GM12878 (cell line): ENCODE measurements around the gene RNF41. TPM values are rescaled to one million over a fixed set of nuclear protein-coding genes. Genes with fewer than 3 reads are reported as not detected.

ENCODE experiments used
- ATAC-seq: fragments of 200-7000 bp; cut with Tn5 transposase; 3 replicates; pipeline ENCODE4 v1.9.1; 2020; ENCODE audit warnings: mild to moderate bottlenecking, moderate library complexity
- BruUV-seq: library from RNA; stranded (reverse); fragments of 400-500 nt; replicated peaks from 2 replicates; lab custom pipeline; 2021; lab: Mats Ljungman, UMichigan
- CTCF ChIA-PET: fragments of 300-600 bp; sonication (Branson Sonifier 250); formaldehyde crosslinking; extraction: SDS; loops from one replicate; lab custom pipeline; 2021; ENCODE audit warnings: inconsistent platforms; lab: Yijun Ruan, JAX
- POLR2A ChIA-PET: fragments of 350-600 bp; formaldehyde crosslinking; extraction: SDS; loops from one replicate; lab custom pipeline; 2021; ENCODE audit warnings: inconsistent platforms; lab: Charles Lee
- RAD21 ChIA-PET: fragments of 300-600 bp; sonication (Branson Sonifier 250); formaldehyde crosslinking; loops from one replicate; lab custom pipeline; 2023; ENCODE audit warnings: antibody characterized with exemption; ENCODE audit not compliant: unreplicated experiment; lab: Charles Lee
- SMC1A ChIA-PET: fragments of 300-600 bp; sonication (Branson Sonifier 250); formaldehyde crosslinking; loops from one replicate; lab custom pipeline; 2023; ENCODE audit not compliant: unreplicated experiment, uncharacterized antibody; lab: Charles Lee
- DNase-seq: peaks from one replicate; pipeline ENCODE4 v3.0.0-alpha.2; 2011; ENCODE audit warnings: low read depth, low spot score
- FAIRE-seq: peaks from 3 replicates; lab custom pipeline; 2011; peaks lifted over from hg19 to GRCh38; lab: Jason Lieb, UNC
- H2AFZ ChIP-seq: 2 replicates; pipeline ENCODE4 v1.6.0; 2011; ENCODE audit warnings: low read depth, low read length, control low read depth; ENCODE audit not compliant: control insufficient read depth
- H3K27ac ChIP-seq: 2 replicates; pipeline ENCODE4 v1.5.1; 2011; ENCODE audit warnings: control low read depth; ENCODE audit not compliant: control insufficient read depth, insufficient read depth
- H3K27me3 ChIP-seq, 2 experiments: replicated peaks in 1 of 2; 2 replicates each; pipeline versions ENCODE4 v1.6.0 to v1.6.1; 2011; ENCODE audit warnings: low read length in 1 of 2; ENCODE audit not compliant: control insufficient read depth in 2 of 2, insufficient read depth in 2 of 2
- H3K36me3 ChIP-seq, 2 experiments: 2 replicates each; pipeline ENCODE4 v1.5.1; 2011; ENCODE audit warnings: low read length in 1 of 2; ENCODE audit not compliant: control insufficient read depth in 2 of 2, insufficient read depth in 2 of 2
- H3K4me1 ChIP-seq: 2 replicates; pipeline ENCODE4 v1.6.1; 2011; ENCODE audit warnings: mild to moderate bottlenecking, low read length, moderate library complexity, mixed read lengths; ENCODE audit not compliant: control insufficient read depth, insufficient read depth
- H3K4me2 ChIP-seq: 2 replicates; pipeline ENCODE4 v1.6.0; 2011; ENCODE audit warnings: control low read depth; ENCODE audit not compliant: control insufficient read depth, insufficient read depth
- H3K4me3 ChIP-seq: fragments of 200-600 bp; sonication (generic); 2 replicates; pipeline ENCODE4 v1.5.1; 2016
- H3K79me2 ChIP-seq: 2 replicates; pipeline ENCODE4 v1.6.0; 2011; ENCODE audit warnings: low read length; ENCODE audit not compliant: control insufficient read depth, insufficient read depth
- H3K9ac ChIP-seq: 2 replicates; pipeline ENCODE4 v1.8.0; 2011; ENCODE audit warnings: low read length, control low read depth, mixed read lengths; ENCODE audit not compliant: control insufficient read depth, insufficient read depth
- H3K9me3 ChIP-seq: replicated peaks from 3 replicates; pipeline ENCODE4 v1.5.1; 2011; ENCODE audit warnings: mild to moderate bottlenecking, low read length; ENCODE audit not compliant: control insufficient read depth, insufficient read depth
- H4K20me1 ChIP-seq: 2 replicates; pipeline ENCODE4 v1.6.0; 2011; ENCODE audit not compliant: control insufficient read depth, insufficient read depth
- BCL3 ChIP-seq: IDR thresholded peaks from 2 replicates; pipeline ENCODE4 v1.6.1; 2011; ENCODE audit warnings: borderline replicate concordance, low read depth, mild to moderate bottlenecking, moderate library complexity, low read length; ENCODE audit not compliant: insufficient read depth, poor library complexity, severe bottlenecking
- CHD1 ChIP-seq: IDR thresholded peaks from 2 replicates; pipeline ENCODE4 v1.6.1; 2012; ENCODE audit warnings: low read depth, low read length, improper control_type of control experiment
- EP300 ChIP-seq, 2 experiments: fragments of 150-350 bp in 1 of 2; IDR thresholded peaks; 2 replicates each; pipeline ENCODE4 v1.6.1; 2011 to 2012; ENCODE audit warnings: low read depth in 2 of 2, low read length in 2 of 2, borderline replicate concordance in 1 of 2, improper control_type of control experiment in 1 of 2, inconsistent platforms in 1 of 2; ENCODE audit not compliant: control insufficient read depth in 1 of 2
- FOS ChIP-seq: IDR thresholded peaks from 3 replicates; pipeline ENCODE4 v1.6.1; 2011; ENCODE audit warnings: borderline replicate concordance; ENCODE audit not compliant: insufficient read length; ENCODE audit errors: extremely low read depth
- GABPA ChIP-seq: IDR thresholded peaks from 2 replicates; pipeline ENCODE4 v1.6.1; 2014; ENCODE audit warnings: antibody characterized with exemption, low read depth, mild to moderate bottlenecking, inconsistent platforms
- IKZF1 ChIP-seq: fragments of 450-650 bp; conservative IDR thresholded peaks from 2 replicates; pipeline ENCODE4 v1.6.1; 2017; ENCODE audit warnings: antibody characterized with exemption, mild to moderate bottlenecking
- MAX ChIP-seq: IDR thresholded peaks from 2 replicates; pipeline ENCODE4 v1.6.1; 2012; ENCODE audit warnings: low read depth, low read length, improper control_type of control experiment
- NBN ChIP-seq: fragments of 450-650 bp; IDR thresholded peaks from 2 replicates; pipeline ENCODE4 v1.6.1; 2016
- SUPT20H ChIP-seq: IDR thresholded peaks from 2 replicates; pipeline ENCODE4 v1.6.1; 2011; ENCODE audit warnings: low read depth, mild to moderate bottlenecking, low read length, moderate library complexity, borderline replicate concordance; ENCODE audit not compliant: control insufficient read depth
- TCF12 ChIP-seq: IDR thresholded peaks from 2 replicates; pipeline ENCODE4 v1.6.1; 2011; ENCODE audit warnings: low read depth, mild to moderate bottlenecking, low read length
- TCF3 ChIP-seq: IDR thresholded peaks from 2 replicates; pipeline ENCODE4 v1.6.1; 2012; ENCODE audit warnings: low read depth, mild to moderate bottlenecking, low read length, borderline replicate concordance; ENCODE audit not compliant: insufficient read depth
- USF1 ChIP-seq: IDR thresholded peaks from 2 replicates; pipeline ENCODE4 v1.6.1; 2011; ENCODE audit warnings: borderline replicate concordance, low read depth, mild to moderate bottlenecking, moderate library complexity, mixed read lengths, low read length; ENCODE audit not compliant: insufficient read depth; ENCODE audit errors: extremely low read length
- ZBTB4 ChIP-seq: fragments of 450-650 bp; formaldehyde crosslinking; IDR thresholded peaks from 2 replicates; pipeline ENCODE4 v1.4.0; 2022; ENCODE audit warnings: mild to moderate bottlenecking, moderate library complexity
- ZNF207 ChIP-seq: fragments of 450-650 bp; IDR thresholded peaks from 2 replicates; pipeline ENCODE4 v1.6.1; 2014; ENCODE audit warnings: antibody characterized with exemption, mild to moderate bottlenecking, borderline replicate concordance
- ZNF24 ChIP-seq: fragments of 450-650 bp; IDR thresholded peaks from 2 replicates; pipeline ENCODE4 v1.6.1; 2017; ENCODE audit warnings: antibody characterized with exemption, mild to moderate bottlenecking
- WGBS: methylation state at CpG from one replicate; pipeline ENCODE4 v1.1.6; 2016; ENCODE audit warnings: low lambda C conversion rate; ENCODE audit not compliant: insufficient replicate concordance, insufficient coverage; ENCODE audit errors: missing lambda C conversion rate; 5-methylcytosine and 5-hydroxymethylcytosine counted together
- in situ Hi-C: fragments of 300-500 bp; cut with MboI; formaldehyde crosslinking; loops from 9 replicates; pipeline ENCODE4 v1.14.3; 2018; ENCODE audit warnings: mixed read lengths
- intact Hi-C: fragments of 100-400 bp; cut with micrococcal nuclease; formaldehyde crosslinking; loops from one replicate; pipeline ENCODE4 v1.14.2; 2022; ENCODE audit not compliant: unreplicated experiment
- polyA plus RNA-seq, 11 experiments: library from polyadenylated mRNA; depleted of rRNA in 4 of 11; unstranded in 6 of 11; stranded (reverse) in 5 of 11; fragments of >200 nt; fragmentation: Nextera tagmentation in 4 of 11; fragmentation: Illumina TruSeq in 1 of 11; extraction: Ambion mirVana in 4 of 11; extraction: Trizol in 1 of 11; gene quantifications; 1 replicate in 1 of 11; 2 replicates in 10 of 11; pipeline versions ENCODE4 v1.2.1 to v1.2.3, GENCODE V29; 2011 to 2016; ENCODE audit warnings: inconsistent platforms in 2 of 11, missing spikeins in 2 of 11, low read depth in 1 of 11
- total RNA-seq, 4 experiments: library from RNA; depleted of rRNA in 3 of 4; stranded (reverse); fragments of >200 nt in 3 of 4; fragmentation: Illumina TruSeq in 1 of 4; extraction: Trizol in 1 of 4; gene quantifications; 2 replicates each; pipeline versions ENCODE4 v1.2.1 to v1.2.3, GENCODE V29; 2013 to 2021

The RNF41 gene
- total and polyA plus RNA-seq, 10 of the 15 experiments (the other 5 are each of a cell fraction or from before 2014, with no cell fraction given), result 11.1 to 47.8 (median 30.6) TPM

- peaks cover 27% of the 10 kb centered on the region for H3K79me2 ChIP-seq
- in situ Hi-C loops (loop anchor here (5.0 kb wide), 2 partner anchors 58 to 277 kb away; partner anchors contain the start of gene SPRYD4), intact Hi-C loops (loop anchor here (1.0 to 10.0 kb wide), 6 partner anchors 31 to 455 kb away; partner anchors contain the start of gene MYL6)
- RAD21 ChIA-PET, result interaction anchor here (0.6 to 4.6 kb wide), 23 partner anchors 17 to 452 kb away, joined by 3 to 98 read pairs (median 7); partner anchors contain the start of genes ANKRD52, CNPY2, COQ10A and ESYT1
- peak overlapping the region; percentile 99 for H3K4me2 ChIP-seq
- H3K9ac ChIP-seq, result peak overlapping the region; percentile 87
- BruUV-seq, result no TSS peak
- SMC1A ChIA-PET, result interaction anchor here (0.9 to 6.2 kb wide), 15 partner anchors 14 to 1692 kb away, joined by 3 to 68 read pairs (median 5); partner anchors contain the start of genes ESYT1, PA2G4, RNF41 and ZC3H10
- H3K4me3 ChIP-seq, result peak overlapping the region; percentile 77
- FAIRE-seq (no peak), ATAC-seq (peak; percentile 62), DNase-seq (peak; percentile 83)
- CTCF ChIA-PET, result interaction anchor here (0.6 to 8.9 kb wide), 33 partner anchors 12 to 461 kb away, joined by 3 to 129 read pairs (median 4); partner anchors contain the start of genes ANKRD52, CD63, ESYT1 and MYL6
- H3K9me3 ChIP-seq, result no peaks in the 10 kb centered on the region
- peak overlapping the region; percentile 96 for H2AFZ ChIP-seq
- H3K4me1 ChIP-seq, result 0 out of 2 replicates have a peak, but pooled peaks cover 4% of the 10 kb centered on the region
- H3K36me3 ChIP-seq, result no peaks in the 10 kb centered on the region
- peak overlapping the region; percentile 91 for H3K27ac ChIP-seq
- H3K27me3 ChIP-seq, result no peaks in the 10 kb centered on the region
- WGBS, result 2% methylated on average over 40 of the region's 42 CpGs
- no peaks in the 10 kb centered on the region; the same call in 1 of the 2 replicates for H4K20me1 ChIP-seq
- POLR2A ChIA-PET, result interaction anchor here (0.6 to 7.7 kb wide), 16 partner anchors 31 to 414 kb away, joined by 3 to 68 read pairs (median 6); partner anchors contain the start of genes ANKRD52, ESYT1, MYL6 and PA2G4
- TF ChIP-seq ZBTB4 (CRISPR knock-in tag) (no peak), NBN (peak; percentile 80), TCF12 (0 out of 2 replicates have a peak, but pooled peaks have one; percentile 15), SUPT20H (no peak), ZNF207 (no peak), TCF3 (0 out of 2 replicates have a peak, but pooled peaks have one; percentile 18), GABPA (peak; percentile 71; the same call in 1 of the 2 replicates), BCL3 (no peak), MAX (no peak), FOS (no peak), USF1 (no peak), IKZF1 (peak; percentile 72; the same call in 1 of the 2 replicates), EP300 (IDR thresholded peaks at IDR 0.05; ENCODE audit: borderline replicate concordance in 1 of 2, control insufficient read depth in 1 of 2, low read depth in 2 of 2, low read length in 2 of 2) (no peak), ZNF24 (peak; percentile 94), CHD1 (no peak)
Measured at GRCh38 chr12:56189918-56190694, 31.6 kb downstream of the RNF41 start.
